Hepatocyte (in vitro differentiated cells): ENCODE measurements around the gene C21orf91.

Experiments
- EZH2 ChIP-seq: fragments of 200-600 bp; sonication (generic); IDR thresholded peaks from 2 replicates; pipeline ENCODE4 v1.6.1; 2016; ENCODE audit warnings: antibody characterized with exemption, mild to moderate bottlenecking, borderline replicate concordance
- EZH2phosphoT487 ChIP-seq: fragments of 200-600 bp; sonication (generic); IDR thresholded peaks from one replicate; pipeline ENCODE4 v1.6.1; 2018; ENCODE audit warnings: antibody characterized with exemption, mild to moderate bottlenecking, low read depth, moderate library complexity; ENCODE audit not compliant: unreplicated experiment, severe bottlenecking
- TF ChIP-seq, protein P1 (sequence below): fragments of 200-600 bp; sonication (generic); IDR thresholded peaks from 2 replicates; pipeline ENCODE4 v1.5.1; 2016; ENCODE audit warnings: antibody characterized with exemption, mild to moderate bottlenecking; ENCODE audit not compliant: poor library complexity

DNA sequence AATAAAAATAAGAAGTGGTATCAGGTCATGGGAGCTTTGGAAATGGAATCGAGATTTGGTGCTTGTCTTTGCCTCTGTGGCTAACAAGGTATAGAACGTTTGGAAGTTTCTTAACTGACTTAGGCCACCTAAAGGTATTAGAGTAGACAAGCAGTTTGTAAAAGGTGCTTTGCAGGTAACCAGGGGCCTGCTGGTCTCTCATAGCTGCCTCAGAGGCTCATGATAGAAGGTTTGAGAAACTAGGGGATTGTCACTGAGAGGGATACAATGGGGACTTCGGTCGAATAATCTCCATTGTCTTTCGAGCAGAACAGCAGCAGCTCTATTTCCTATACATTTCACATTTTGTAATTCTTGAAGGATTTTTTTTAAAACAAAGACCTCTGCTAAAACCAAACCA is 37.6 kb downstream of the C21orf91 start:
- TF ChIP-seq, protein P1, sequence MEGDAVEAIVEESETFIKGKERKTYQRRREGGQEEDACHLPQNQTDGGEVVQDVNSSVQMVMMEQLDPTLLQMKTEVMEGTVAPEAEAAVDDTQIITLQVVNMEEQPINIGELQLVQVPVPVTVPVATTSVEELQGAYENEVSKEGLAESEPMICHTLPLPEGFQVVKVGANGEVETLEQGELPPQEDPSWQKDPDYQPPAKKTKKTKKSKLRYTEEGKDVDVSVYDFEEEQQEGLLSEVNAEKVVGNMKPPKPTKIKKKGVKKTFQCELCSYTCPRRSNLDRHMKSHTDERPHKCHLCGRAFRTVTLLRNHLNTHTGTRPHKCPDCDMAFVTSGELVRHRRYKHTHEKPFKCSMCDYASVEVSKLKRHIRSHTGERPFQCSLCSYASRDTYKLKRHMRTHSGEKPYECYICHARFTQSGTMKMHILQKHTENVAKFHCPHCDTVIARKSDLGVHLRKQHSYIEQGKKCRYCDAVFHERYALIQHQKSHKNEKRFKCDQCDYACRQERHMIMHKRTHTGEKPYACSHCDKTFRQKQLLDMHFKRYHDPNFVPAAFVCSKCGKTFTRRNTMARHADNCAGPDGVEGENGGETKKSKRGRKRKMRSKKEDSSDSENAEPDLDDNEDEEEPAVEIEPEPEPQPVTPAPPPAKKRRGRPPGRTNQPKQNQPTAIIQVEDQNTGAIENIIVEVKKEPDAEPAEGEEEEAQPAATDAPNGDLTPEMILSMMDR, result no peak
- TF ChIP-seq EZH2phosphoT487, result no peak
- TF ChIP-seq EZH2, result no peak
